Measurements from ENCODE around the gene CAVIN4.

CAVIN4 gene

DNA sequence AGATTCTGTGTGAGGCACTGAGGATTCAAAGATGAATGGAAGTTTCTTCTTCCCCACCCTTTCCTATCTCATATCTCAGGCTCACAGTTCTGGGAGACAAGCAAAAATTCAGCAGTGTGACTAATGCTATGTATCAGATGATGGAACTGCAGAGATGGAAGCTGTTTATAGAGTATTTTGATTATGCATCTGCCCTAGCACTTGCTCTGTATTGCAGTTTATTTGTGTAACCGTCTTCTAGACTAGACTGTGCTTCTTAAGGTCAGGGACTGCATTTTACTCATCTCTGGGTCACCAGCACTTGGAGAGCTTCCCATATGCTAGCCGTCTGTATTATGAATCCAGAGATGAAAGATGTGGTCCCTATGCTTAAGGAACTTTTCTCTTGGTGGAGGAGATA lies 12.6 kb downstream of the CAVIN4 start:
- DNase-seq (ENCODE audit: low read depth): no peak

- DNase-seq (ENCODE audit: low read depth): no peak
Observed at GRCh38 chr9:100591139-100591538, 13.3 kb downstream of the CAVIN4 start.

DNA sequence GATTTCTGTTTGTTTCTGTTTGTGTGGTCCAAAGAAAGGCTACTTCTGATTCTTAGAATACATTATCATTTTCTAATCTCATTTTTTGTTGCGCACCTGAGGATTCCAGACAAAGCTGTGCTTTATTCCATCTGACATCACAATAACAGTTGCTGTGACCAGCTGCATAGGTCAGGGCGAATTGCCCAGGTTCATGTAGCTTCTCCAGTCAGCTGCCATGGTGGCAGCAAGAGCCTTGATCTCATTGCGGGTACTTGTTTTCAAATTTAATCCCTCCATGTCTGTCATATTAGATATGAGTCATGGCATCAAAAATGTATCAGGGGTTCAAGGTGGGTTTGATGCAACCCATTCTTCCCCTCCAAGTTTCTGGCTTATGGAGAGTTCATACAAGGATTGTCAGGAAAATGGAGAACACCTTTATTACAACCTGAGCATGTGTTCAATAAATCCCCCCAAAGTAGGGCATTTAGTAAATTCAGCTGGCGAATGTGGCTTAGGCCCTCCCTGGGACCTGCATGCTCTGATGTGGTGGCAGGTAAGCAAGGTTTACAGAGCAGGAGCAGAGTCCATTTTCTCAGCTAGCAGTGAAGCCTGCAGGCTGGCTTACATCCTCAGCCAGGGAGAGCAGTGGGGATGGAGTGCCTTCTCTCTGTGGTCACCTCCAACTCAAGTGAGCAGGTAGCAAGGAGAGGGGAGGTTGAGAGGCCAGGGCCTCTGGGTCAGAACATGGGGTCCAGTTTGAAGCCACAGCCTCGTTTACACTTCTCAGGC lies 13.9 kb downstream of the CAVIN4 start:
- DNase-seq (ENCODE audit: low read depth): no peak

GRCh38 chr9:100595391-100596199 lies 17.7 kb downstream of the CAVIN4 start:
- DNase-seq (ENCODE audit: low read depth): peak; percentile 39

- no peak for DNase-seq (ENCODE audit: low read depth)
Observed at GRCh38 chr9:100597236-100597635, 19.4 kb downstream of the CAVIN4 start.

DNA sequence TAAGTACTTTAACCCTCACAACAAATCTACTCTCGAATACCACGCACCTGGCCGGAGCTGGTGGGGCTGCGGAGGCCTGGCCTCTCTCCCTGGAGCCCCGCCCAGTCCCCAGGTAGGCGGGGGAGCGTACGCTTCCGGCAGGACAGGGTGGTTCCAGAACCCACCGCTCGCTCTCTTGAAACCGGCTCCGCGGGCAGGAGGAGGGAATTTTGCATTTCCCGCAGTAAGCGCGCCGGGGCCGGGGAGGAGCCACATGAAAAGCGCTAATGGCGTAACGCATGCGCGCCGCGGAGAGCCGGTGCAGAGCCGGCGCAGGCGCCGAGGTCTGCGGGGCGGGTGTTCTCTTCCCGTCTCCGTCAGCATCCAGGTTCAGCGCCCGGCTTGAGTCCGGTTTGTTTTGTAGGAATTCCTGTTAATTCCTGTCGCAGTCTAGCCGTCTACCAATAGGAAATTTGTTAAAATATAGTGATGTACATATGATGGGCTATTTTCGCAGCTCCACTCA lies 20.8 kb downstream of the CAVIN4 start:
- DNase-seq (ENCODE audit: low read depth): no peak

DNA sequence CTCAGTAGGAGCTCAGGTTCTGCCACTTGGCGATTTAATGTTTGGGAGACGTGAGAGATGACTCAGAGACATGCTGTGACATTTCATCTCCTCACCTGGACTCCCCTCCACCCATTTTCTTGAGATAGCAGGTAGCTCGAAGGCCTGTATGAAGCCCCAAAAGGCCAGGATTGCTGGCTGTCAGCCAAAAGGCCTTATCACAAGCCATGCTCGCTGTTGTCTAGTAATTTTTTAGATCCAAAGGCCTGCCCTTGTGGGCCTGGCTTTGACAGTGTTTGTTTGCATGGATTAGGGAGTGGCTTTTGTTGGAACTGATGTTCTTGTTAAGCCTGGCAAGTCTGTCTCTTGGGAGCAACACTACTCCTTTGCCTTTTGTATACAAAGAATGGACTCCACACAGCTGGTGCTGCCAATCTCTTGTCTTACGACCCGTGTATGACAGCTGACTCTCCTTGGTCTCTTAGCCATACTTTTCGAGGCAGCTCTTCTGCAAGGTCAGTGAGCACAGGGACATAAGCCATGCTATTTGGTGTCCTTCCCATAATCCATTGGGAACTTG lies 22.7 kb downstream of the CAVIN4 start:
- no peak for DNase-seq (ENCODE audit: low read depth)

DNA sequence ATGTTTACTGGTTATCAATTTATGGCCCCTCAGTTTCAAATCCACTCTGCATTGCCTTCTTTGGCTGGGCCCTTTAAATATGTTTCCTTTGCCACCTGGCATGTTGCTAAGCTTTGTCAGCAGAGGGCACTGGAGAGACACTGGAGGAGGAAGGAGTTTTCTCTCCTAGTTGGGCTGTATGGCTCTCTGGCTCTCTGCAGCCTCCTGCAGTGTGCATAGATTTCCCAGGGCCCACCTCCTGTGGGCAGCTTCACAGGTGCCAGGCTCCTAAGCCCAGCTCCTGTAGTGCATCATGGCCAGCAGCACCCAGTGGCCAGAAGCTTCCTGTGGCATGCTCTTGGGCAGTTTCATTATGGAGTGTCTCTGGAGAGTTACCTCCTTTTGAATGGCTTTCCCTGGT lies 23.3 kb downstream of the CAVIN4 start:
- DNase-seq (ENCODE audit: low read depth): no peak

GRCh38 chr9:100602342-100602801 lies 24.5 kb downstream of the CAVIN4 start:
- DNase-seq (ENCODE audit: low read depth): no peak

- DNase-seq (ENCODE audit: low read depth): no peak
Observed at GRCh38 chr9:100605405-100605804, 27.5 kb downstream of the CAVIN4 start.

GRCh38 chr9:100619194-100619593 lies 41.3 kb downstream of the CAVIN4 start:
- DNase-seq (ENCODE audit: low read depth): no peak

DNA sequence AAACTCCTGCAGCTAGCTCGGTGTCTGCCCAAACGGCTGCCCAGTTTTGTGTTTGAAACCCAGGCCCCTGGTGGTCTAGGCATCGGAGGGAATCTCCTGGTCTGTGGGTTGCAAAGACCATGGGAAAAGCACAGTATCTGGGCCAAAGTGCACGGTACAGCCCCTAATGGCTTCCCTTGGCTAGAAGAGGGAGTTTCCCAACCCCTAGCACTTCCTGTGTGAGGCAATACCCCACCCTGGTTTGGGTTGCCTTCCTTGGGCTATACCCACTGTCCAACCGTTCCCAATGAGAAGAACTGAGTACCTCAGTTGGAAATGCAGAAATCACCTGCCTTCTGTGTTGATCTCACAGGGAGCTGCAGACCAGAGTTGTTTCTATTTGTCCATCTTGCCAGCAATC lies 41.8 kb downstream of the CAVIN4 start:
- no peak for DNase-seq (ENCODE audit: low read depth)

DNA sequence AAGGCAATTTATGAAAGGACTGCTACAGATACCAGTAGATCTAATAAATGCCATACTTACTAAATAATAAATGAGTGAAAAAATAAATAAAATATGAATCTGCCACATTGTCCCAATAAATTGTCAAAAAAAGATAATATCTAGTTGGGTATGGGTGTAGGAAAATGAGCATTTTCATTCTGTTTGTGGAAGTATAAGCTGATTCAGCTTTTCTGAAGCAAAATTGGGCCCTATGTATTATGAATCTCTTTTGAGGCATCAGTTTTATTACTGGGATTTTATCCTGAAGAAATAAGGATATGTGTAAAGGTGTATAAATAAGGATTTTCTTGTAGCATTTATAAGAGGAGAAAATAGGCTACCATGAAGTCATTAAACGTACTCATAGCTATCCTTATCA lies 46.1 kb downstream of the CAVIN4 start:
- DNase-seq (ENCODE audit: low read depth): no peak

GRCh38 chr9:100626949-100627348 lies 49.1 kb downstream of the CAVIN4 start:
- no peak for DNase-seq (ENCODE audit: low read depth)

GRCh38 chr9:100637787-100638186 lies 59.9 kb downstream of the CAVIN4 start:
- no peak for DNase-seq (ENCODE audit: low read depth)
